GM21423 (cell line): ENCODE data around the gene PCDHGC5.

Experiments used
- ATAC-seq: cut with Tn5 transposase; IDR thresholded peaks from one replicate; pipeline ENCODE4 v1.9.1; 2021; ENCODE audit warnings: mild to moderate bottlenecking, moderate library complexity; ENCODE audit not compliant: unreplicated experiment

PCDHGC5 gene

DNA sequence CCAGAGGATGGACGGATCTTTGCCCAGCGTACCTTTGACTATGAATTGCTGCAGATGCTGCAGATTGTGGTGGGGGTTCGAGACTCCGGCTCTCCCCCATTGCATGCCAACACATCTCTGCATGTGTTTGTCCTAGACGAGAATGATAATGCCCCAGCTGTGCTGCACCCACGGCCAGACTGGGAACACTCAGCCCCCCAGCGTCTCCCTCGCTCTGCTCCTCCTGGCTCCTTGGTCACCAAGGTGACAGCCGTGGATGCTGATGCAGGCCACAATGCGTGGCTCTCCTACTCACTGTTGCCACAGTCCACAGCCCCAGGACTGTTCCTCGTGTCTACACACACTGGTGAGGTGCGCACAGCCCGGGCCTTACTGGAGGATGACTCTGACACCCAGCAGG lies 1.9 kb downstream of the PCDHGC5 start:
- ATAC-seq: no peak

DNA sequence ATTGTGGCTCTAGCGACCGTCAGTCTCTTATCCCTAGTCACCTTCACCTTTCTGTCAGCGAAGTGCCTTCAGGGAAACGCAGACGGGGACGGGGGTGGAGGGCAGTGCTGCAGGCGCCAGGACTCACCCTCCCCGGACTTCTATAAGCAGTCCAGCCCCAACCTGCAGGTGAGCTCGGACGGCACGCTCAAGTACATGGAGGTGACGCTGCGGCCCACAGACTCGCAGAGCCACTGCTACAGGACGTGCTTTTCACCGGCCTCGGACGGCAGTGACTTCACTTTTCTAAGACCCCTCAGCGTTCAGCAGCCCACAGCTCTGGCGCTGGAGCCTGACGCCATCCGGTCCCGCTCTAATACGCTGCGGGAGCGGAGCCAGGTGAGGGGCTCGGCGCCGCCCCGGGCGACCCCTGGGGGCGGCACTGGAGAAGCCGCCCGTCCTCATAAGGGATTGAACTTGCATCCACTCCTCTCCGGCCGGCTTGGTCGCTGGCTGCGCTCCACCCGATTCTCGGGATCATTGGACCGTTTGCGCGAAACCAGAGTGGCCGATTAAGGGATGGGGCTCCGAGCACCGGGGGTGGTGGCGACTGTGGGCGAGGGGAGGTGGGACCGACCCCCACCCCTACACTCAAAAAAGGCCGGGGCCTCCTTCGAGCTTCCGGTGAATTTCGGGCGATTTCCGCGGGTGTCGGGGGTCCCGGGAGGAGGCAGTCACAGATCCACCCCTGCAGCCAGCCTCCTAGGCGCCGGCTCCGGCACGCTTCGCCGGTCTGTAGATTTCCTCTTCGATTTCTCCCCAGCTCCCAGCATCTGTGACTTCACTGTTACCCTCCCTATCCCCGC lies 2.7 kb downstream of the PCDHGC5 start:
- ATAC-seq: no peak

DNA sequence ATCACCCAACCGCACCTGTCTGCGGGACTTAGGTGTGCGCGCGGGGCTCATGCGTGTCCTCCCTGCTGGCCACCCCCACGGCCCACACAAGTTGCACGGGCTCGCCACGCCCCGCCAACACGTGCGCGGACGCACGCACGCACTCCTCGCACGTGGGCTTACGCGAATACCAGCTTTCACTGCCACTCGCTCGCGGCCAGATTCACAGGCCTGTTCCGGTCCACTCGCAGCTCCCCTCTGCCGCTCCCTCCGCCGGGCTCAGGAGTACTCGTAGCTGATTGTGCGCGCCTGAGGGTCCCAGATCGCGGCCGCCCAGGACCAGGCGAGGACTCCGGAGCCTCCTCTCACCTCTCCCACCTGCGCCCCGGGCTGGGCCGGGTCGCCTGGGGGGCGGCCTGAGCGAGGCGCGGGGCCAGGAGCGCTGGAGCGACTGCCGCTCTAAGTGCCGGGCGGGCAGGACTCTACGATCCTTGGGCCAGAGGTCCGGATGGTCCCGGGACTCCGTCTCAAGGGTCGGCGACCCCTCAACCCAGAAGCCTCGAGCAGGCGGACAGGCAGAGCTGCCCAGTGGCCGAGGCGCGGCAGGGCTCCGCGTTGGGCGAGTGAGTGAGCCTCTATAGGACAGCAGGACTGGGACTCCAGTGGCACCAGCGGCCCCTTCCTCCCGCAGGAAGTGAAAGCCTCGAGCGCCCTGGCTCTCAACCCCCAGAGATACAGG lies 3.4 kb downstream of the PCDHGC5 start:
- ATAC-seq: no peak

DNA sequence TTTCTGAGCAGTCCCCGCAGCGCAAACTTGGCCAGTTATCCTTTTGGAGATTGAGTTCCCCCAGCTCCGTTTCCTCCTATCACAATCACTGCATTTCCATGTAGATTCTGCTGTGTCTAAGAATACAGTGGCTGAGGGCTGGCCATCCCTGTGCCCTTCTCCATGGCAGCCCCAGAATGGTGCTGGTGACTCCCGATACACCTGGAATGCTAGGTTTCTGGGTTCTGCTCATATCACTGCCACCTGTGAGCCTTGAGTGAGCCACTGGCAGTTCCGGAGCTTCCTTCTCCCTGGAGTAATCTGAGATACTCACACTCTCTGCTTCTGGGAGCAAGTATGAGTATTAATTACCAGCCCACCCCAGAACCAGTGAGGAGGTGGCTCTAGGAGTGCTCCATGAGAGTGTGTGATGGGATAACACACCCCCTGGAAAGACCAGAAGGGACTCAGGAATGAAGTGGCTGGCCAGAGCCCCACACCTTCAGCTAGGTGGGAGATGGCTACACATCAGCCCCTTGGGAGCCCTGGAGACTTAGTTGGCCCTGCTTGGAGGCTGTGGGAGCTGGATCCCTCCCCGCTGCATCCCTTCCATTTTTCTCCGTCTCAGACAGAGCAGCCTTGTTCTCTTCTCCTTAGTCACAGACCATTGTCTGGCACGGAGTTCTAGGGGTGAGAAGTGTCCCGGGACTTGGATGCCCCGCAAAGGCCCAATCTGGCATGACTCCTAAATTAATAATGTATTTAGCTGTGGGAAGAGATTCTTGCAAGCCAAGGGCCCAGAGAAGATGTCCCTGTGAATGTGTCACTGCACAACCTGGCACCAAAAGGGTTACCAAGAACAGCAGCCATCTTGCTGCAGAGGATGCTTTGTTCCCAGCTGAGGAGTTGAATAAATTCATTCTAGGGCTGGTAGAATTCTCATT lies 4.9 kb downstream of the PCDHGC5 start:
- ATAC-seq: no peak

DNA sequence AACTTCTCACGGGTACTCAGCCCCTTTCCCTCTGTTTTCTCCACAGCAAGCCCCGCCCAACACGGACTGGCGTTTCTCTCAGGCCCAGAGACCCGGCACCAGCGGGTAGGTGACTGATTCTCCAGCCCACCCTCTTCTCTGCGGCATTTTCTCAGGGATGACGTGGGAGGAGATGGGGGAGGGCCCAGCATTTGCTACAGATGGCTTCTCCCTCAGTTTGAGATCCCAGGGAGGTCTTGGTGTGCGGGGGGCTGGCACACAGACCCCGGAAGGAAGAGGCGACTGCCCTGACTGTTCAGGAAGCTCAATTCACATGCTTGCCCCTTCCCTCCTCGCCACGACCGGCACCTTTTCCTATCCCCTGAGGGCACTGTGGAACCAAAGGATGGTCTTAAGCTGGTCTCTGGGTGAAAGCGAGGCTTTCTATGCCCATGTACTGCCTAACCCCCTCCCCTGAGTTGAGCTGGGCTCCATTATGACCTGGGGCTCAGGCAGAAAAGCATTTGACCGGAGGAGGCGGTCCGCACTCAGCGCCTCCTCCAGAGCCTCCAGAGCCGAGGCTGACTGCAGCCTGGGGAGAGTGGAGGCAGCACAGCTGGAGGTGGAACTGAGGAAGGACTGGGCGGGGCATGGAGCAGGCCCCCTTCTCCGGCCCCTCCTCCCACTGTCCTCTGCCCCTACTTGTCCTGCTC lies 6.0 kb downstream of the PCDHGC5 start:
- no peak for ATAC-seq

DNA sequence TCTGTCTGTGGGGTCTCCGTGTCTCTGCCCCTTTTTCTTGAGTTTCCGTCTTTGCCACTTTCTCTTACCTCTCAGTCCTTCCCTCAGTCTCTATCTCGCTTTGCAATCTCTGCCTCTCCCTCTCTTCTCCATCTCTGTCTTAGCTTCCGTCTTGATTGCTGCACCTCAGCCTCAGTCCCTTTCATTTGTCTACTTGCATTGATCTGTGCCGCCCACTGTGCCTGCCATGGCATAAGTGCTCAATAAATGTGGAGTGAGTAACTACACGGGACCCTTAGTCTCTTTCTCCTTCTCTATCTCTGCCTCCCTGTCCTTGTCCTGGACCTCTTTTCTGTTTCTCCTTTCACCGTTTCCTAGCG lies 6.6 kb downstream of the PCDHGC5 start:
- ATAC-seq: no peak

DNA sequence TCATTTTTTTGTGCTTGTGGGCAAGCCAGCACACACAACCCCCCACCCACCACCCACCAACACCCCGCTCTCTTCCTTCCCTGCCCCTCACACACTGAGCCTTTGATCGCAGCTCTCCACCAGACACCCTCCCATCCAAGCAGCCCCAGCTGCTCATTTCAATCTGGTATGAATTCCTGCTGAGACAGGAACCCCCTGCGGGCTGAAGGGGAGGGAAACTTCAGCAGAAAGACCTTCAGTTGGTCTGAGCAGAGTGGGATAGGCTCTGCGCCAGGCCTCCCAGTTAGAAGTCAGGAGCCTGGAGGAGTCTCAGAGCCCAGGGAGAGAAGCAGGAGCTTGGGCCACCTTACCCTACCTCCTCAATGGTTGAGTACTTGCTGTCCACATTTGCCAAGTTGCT lies 7.2 kb downstream of the PCDHGC5 start:
- no peak for ATAC-seq

DNA sequence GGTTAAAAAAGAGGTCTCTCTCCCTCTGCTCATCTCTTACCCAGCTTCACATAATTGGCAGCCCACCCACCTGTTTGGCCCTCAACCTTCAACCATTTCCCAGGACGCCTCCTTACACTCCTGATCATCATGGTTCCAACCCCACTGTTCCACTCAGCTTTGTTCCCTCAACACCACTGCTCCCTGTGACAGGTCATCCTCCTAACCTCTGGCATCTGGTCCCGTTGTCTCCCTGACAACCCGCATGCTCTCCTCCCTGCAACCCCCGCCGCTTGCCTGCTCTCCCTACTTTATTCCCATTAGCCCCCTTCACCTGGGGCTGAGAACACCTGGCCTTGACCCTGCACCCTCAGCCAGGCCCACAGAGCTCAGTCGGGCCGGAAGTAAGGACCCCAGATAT lies 12.9 kb downstream of the PCDHGC5 start:
- no peak for ATAC-seq

DNA sequence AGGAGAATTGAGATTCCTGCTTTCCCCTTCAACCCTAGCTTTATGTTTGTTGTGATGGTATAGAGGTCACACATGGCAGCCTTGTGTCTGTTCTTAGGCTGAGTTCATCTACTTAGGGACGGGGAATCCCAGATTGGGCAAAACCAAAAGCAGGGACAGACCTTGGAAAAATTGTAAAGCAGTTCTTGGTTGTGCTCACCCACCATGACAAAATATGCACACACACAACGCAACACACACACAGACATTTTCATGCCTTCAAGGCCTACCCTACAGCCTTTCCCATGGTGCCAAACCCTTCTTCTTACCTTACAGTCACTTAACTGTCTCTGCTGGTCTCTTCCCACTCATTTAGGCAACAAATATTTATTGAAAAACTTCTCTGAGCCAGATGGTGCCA lies 14.8 kb downstream of the PCDHGC5 start:
- no peak for ATAC-seq

DNA sequence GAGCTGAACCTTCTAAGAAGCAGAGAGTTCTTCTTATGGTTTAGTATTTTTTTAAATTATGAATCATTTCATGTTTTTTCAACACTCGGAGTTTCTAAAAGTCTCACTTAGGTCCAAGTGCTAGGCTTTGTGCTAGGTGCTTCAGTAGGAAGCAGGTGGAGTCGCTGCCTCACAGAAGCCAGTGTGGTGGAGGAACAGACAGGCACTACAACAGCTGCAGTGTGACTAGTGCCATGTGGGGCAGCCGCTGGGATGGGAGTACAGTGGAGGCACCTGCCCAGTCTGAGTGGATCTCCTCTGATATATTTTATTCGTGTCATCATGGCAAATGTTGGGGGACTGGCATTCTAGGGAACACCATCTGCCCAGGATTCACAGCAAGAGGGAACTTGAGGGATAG lies 15.3 kb downstream of the PCDHGC5 start:
- ATAC-seq: no peak

DNA sequence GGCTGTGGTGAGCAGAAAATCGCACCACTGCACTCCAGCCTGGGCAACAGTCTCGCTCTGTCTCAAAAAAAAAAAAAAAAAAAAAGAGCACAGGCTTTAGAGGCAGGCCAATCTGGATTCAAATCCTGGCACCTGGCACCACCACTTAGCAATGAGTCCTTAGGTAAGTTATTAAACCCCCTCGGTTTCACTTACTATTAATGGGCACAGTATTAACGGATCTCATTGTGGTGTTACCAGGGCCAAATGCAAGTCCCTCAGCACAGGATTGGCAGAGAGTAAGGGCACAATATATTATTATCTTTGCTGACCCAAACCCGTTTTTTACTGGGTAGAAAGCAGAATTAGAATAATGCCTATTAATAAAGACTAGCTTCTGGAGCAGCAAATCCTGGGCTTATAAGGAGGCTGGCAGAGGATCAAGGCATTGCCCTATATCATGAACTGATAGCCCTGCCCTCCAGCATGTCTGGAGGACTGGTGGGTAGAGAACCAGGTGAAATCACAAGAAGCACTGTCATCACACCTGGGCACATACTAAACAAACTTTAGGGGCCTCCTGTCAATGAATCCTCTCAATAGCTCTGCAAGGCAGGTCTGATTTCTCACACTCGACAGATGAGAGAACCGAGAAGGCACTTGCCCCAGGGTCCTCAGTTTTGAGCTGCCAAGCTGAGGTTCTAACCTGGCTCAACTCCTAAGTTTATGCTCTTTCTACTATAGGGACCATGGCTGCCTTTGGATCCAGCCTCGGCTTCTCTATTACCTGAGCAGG lies 17.7 kb downstream of the PCDHGC5 start:
- ATAC-seq: no peak

DNA sequence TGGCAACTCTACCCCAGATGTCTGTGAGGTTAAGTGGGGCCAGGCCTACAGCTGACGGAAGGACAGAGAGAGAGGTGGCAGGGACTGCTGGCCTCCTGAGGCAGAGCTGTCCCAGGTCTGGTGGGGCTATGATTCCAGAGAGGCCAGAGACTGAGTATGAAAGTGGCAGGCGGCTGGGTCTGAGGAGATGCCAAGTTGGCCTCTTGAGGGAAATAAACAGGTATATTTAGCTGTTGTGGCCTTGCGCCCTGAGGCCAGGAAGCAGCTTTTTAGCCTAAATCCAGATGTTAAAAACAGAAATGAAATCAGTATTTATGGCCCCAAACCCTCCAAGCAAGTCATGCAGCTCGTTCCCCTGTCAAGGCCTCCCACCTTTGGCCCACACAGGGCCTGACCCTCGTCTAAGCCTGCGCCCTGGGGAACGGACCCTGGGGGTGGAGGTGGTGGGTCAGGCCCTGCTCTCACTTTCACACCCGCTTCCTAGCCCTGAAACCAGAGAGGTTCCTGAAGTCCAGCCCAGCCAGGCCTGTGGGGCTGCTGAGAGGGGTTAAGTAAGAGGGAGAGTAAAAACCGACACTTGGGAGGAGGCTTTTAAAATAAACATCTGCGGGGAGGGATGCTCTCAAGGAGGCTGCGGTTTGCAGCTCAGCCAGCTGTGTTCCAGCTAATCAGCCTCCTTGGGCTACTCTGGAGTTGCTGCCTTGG lies 18.7 kb downstream of the PCDHGC5 start:
- ATAC-seq: peak; percentile 44

DNA sequence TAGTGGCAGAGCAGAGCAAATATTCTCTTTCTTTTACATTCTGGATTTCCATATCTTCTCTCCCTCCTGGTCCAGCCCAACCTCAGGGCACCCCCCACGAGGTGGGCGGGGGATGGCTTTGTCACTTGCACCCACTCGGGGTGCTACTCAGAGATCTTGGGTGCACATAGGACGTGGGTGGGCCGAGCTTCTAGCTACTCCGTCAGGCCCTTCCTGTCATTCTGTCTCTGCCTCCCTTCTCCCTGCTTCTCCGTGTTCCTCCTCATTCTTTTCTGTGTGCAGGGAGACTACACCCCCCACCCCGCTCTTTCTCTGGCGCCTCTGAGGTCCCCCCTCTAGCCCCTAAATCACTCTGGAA lies 19.5 kb downstream of the PCDHGC5 start:
- ATAC-seq: no peak

DNA sequence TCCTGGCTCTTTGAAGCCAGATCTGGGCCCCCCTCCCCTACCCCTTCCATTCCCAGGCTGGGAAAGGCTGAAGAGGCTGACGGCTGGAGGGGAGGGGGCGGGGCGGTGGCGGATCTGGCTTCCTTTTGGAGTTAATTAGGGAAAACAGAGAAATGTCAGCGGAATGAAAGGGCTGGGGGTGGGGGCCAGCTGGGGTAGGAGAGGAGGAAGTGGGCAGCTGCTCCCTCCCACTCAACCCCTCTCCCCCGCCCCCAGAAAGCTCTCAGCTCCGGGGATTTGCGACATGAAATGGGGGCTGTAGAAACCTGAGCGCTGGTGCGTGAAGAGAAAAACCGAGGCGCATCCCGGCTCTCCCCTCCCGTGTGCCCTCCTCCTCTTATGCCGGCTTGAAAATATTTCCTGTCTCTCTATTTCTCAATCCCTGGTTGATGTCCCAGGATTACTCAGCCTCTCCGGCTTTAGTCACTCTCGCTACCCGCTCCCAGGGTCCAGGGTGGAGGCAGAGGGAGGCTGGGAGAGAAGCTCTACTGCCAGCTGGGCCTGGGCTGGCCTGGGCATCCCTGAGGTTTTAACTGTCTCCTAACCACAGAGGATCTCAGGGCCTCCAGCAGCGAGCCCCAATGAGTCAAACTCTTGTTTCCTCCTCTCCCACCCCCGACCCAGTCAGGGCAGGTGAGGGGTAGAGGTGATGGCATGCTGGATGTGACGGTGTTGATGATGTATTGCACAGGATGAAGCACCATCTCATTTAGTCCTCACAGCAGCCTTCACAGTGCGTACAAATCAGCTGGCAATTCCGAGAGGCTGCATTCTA lies 20.1 kb downstream of the PCDHGC5 start:
- no peak for ATAC-seq

DNA sequence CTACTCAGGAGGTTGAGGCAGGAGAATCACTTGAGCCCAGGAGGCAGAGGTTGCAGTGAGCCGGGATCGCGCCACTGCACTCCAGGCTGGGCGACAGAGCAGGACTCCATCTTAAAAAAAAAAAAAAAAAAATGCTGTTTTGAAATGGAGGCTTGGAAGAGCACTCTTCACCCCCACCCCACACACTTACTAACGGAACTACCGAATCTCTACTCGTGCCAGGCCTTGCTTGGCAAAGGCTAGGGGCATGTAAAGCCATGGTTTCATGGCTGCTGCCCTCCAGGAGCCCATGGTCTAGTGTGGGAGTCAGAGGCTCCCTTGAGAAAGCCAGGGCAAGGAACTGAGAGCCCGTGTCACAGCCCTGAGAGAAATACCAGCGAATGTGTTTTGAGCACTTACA lies 21.3 kb downstream of the PCDHGC5 start:
- no peak for ATAC-seq

DNA sequence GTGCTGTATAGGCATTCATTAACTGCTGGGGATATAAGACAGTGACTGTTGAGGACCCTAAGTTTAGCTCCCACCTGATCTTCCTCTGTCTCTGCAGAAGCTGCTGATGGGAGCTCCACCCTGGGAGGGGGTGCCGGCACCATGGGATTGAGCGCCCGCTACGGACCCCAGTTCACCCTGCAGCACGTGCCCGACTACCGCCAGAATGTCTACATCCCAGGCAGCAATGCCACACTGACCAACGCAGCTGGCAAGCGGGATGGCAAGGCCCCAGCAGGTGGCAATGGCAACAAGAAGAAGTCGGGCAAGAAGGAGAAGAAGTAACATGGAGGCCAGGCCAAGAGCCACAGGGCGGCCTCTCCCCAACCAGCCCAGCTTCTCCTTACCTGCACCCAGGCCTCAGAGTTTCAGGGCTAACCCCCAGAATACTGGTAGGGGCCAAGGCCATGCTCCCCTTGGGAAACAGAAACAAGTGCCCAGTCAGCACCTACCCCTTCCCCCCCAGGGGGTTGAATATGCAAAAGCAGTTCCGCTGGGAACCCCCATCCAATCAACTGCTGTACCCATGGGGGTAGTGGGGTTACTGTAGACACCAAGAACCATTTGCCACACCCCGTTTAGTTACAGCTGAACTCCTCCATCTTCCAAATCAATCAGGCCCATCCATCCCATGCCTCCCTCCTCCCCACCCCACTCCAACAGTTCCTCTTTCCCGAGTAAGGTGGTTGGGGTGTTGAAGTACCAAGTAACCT lies 22.1 kb downstream of the PCDHGC5 start:
- no peak for ATAC-seq

DNA sequence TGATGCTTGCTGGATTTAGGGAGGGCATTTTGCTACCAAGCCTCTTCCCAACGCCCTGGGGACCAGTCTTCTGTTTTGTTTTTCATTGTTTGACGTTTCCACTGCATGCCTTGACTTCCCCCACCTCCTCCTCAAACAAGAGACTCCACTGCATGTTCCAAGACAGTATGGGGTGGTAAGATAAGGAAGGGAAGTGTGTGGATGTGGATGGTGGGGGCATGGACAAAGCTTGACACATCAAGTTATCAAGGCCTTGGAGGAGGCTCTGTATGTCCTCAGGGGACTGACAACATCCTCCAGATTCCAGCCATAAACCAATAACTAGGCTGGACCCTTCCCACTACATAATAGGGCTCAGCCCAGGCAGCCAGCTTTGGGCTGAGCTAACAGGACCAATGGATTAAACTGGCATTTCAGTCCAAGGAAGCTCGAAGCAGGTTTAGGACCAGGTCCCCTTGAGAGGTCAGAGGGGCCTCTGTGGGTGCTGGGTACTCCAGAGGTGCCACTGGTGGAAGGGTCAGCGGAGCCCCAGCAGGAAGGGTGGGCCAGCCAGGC lies 23.0 kb downstream of the PCDHGC5 start:
- no peak for ATAC-seq
